ENCODE data around the gene TCF7.

DNA sequence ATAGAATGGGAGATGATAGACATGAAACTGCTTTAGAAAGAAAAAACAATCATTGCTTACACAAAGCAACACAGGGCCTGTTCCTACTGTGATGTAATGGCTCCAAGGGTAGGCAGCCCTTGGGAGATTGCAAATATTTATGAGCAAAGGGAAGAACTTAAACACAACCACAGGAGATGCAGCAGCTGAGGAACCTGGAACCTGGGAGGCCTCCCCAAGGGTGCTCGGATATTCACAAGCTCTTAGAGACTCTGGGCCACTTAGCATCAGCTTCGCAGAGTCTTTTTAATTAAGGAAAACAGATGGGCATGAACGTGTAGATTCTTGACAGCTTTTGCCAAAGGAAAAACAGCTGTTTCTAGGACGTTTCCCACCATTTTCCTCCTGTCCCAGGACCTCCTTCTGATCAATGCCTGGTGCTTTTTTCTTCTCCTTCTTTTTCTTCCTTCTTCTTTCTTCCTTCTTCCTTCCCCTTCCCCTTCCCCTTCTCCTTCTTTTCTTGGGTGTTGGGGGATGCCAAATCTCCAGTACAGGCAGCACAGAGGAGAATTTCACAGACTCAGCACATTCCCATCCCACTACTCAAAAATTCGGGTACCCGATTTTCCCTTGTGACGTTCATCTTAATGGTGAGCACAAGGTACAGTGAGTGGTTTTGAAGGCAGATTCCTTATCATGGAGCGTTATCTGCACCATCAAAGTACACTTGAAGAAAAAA lies 28.1 kb upstream of the TCF7 start:
- TF ChIP-seq, protein P1, sequence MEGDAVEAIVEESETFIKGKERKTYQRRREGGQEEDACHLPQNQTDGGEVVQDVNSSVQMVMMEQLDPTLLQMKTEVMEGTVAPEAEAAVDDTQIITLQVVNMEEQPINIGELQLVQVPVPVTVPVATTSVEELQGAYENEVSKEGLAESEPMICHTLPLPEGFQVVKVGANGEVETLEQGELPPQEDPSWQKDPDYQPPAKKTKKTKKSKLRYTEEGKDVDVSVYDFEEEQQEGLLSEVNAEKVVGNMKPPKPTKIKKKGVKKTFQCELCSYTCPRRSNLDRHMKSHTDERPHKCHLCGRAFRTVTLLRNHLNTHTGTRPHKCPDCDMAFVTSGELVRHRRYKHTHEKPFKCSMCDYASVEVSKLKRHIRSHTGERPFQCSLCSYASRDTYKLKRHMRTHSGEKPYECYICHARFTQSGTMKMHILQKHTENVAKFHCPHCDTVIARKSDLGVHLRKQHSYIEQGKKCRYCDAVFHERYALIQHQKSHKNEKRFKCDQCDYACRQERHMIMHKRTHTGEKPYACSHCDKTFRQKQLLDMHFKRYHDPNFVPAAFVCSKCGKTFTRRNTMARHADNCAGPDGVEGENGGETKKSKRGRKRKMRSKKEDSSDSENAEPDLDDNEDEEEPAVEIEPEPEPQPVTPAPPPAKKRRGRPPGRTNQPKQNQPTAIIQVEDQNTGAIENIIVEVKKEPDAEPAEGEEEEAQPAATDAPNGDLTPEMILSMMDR (IDR thresholded peaks at IDR 0.05; ENCODE audit: insufficient read depth, low read length), result no peak
- TF ChIP-seq, protein P2, sequence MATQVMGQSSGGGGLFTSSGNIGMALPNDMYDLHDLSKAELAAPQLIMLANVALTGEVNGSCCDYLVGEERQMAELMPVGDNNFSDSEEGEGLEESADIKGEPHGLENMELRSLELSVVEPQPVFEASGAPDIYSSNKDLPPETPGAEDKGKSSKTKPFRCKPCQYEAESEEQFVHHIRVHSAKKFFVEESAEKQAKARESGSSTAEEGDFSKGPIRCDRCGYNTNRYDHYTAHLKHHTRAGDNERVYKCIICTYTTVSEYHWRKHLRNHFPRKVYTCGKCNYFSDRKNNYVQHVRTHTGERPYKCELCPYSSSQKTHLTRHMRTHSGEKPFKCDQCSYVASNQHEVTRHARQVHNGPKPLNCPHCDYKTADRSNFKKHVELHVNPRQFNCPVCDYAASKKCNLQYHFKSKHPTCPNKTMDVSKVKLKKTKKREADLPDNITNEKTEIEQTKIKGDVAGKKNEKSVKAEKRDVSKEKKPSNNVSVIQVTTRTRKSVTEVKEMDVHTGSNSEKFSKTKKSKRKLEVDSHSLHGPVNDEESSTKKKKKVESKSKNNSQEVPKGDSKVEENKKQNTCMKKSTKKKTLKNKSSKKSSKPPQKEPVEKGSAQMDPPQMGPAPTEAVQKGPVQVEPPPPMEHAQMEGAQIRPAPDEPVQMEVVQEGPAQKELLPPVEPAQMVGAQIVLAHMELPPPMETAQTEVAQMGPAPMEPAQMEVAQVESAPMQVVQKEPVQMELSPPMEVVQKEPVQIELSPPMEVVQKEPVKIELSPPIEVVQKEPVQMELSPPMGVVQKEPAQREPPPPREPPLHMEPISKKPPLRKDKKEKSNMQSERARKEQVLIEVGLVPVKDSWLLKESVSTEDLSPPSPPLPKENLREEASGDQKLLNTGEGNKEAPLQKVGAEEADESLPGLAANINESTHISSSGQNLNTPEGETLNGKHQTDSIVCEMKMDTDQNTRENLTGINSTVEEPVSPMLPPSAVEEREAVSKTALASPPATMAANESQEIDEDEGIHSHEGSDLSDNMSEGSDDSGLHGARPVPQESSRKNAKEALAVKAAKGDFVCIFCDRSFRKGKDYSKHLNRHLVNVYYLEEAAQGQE (IDR thresholded peaks at IDR 0.05; ENCODE audit: insufficient replicate concordance, low read depth), result no peak
- TF ChIP-seq POLR2AphosphoS5 (IDR thresholded peaks at IDR 0.05; ENCODE audit: low read depth), result no peak

Measured in HL-60 (cell line).